Tibial nerve (tissue), 4 donors: ENCODE data around the gene FAM234B. TPM values are rescaled to one million over a fixed set of nuclear protein-coding genes. Genes with fewer than 3 reads are reported as not detected.

Experiments
- DNase-seq, 2 donors: peaks; one replicate each; pipeline ENCODE4 v3.0.0-alpha.2; 2019; ENCODE audit warnings: low spot score in 2 of 2
- H3K27ac ChIP-seq, 4 donors: fragments of 200-600 bp; sonication (generic) in 3 of 4; one replicate each; pipeline ENCODE4 v1.5.1; 2017 to 2019; ENCODE audit warnings: mild to moderate bottlenecking in 1 of 4
- H3K27me3 ChIP-seq, 2 donors: fragments of 200-600 bp; sonication (generic) in 1 of 2; one replicate each; pipeline versions ENCODE4 v1.5.1 to v1.6.0; 2017 to 2019
- H3K36me3 ChIP-seq, 3 donors: fragments of 200-600 bp; sonication (generic); one replicate each; pipeline ENCODE4 v1.5.1; 2018 to 2019
- H3K4me1 ChIP-seq, 4 donors: fragments of 200-600 bp; sonication (generic) in 3 of 4; one replicate each; pipeline ENCODE4 v1.5.1; 2017 to 2019
- H3K4me3 ChIP-seq, 4 donors: fragments of 200-600 bp; sonication (generic) in 3 of 4; one replicate each; pipeline ENCODE4 v1.5.1; 2017 to 2019; ENCODE audit warnings: mild to moderate bottlenecking in 1 of 4, moderate library complexity in 1 of 4
- H3K9me3 ChIP-seq, 4 donors: fragments of 200-600 bp; sonication (generic) in 3 of 4; one replicate each; pipeline ENCODE4 v1.5.1; 2017 to 2019
- CTCF ChIP-seq, 5 experiments: fragments of 200-600 bp in 3 of 5; fragments of 450-650 bp in 2 of 5; sonication (generic) in 3 of 5; IDR thresholded peaks; one replicate each; pipeline ENCODE4 v1.5.1; 2016 to 2019; ENCODE audit warnings: antibody characterized with exemption in 5 of 5, mild to moderate bottlenecking in 3 of 5, moderate library complexity in 2 of 5
- EP300 ChIP-seq, 2 donors: sonication (generic); formaldehyde crosslinking; IDR thresholded peaks; one replicate each; pipeline ENCODE4 v1.6.1; 2017; ENCODE audit warnings: antibody characterized with exemption in 2 of 2, mild to moderate bottlenecking in 1 of 2
- POLR2A ChIP-seq, 2 donors: fragments of 450-650 bp; IDR thresholded peaks; one replicate each; pipeline ENCODE4 v1.6.1; 2017; ENCODE audit warnings: antibody characterized with exemption in 2 of 2, mild to moderate bottlenecking in 2 of 2, moderate library complexity in 2 of 2
- WGBS, 2 donors: methylation state at CpG; one replicate each; pipeline ENCODE4 v1.1.5; 2018; 5-methylcytosine and 5-hydroxymethylcytosine counted together
- total RNA-seq, 4 donors: library from RNA; depleted of rRNA; stranded (reverse); fragments of >200 nt; gene quantifications; one replicate each; pipeline ENCODE4 v1.1.0, GENCODE V29; 2016

Gene FAM234B
- total RNA-seq, 4 donors from 2014 or later: 2.0 to 12.6 (median 8.4) TPM

DNA sequence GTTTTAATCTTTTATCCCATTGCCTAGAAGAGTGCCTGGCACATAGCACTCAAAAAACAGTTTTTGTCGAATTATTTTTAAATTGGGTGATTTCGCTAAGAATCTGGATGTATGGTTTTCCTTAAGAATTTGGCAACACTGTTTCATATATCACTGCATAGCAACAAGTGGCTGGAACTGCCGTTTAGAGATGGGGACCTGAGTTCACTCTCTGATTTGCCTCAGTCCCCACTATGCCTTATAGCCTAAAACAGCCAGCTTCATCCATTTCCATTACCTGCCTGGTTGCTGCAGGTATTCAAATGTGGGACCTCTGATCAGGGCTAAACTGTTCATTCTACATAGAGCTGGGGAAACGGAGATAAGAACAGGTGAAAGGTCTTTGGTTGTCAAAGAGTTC lies 45.9 kb upstream of the FAM234B start:
- Histone ChIP-seq H3K9me3 (no peaks in the 10 kb centered on the region), H3K4me1 (peaks cover 0 to 54% (median 20%) of the 10 kb centered on the region in 4 donors), H3K36me3 (no peaks in the 10 kb centered on the region), H3K4me3 (peak overlapping the region in 1 of 4 donors; percentile 91), H3K27me3 (no peaks in the 10 kb centered on the region), H3K27ac (no peak overlapping the region)
- 87 to 92% methylated on average over 4 of the region's 4 CpGs for WGBS, 2 donors
- no peak for DNase-seq
- TF ChIP-seq POLR2A (IDR thresholded peaks at IDR 0.05) (no peak), EP300 (IDR thresholded peaks at IDR 0.05) (no peak)

GRCh38 chr12:12999271-12999958 lies 44.8 kb upstream of the FAM234B start:
- H3K9me3 ChIP-seq: no peaks in the 10 kb centered on the region
- TF ChIP-seq POLR2A (IDR thresholded peaks at IDR 0.05) (no peak), CTCF (IDR thresholded peaks at IDR 0.05) (no peak), EP300 (IDR thresholded peaks at IDR 0.05) (no peak)
- no peaks in the 10 kb centered on the region for H3K36me3 ChIP-seq
- H3K4me3 ChIP-seq: peak overlapping the region; percentile 58 to 91 (median 81)
- WGBS, 2 donors: 25 to 30% methylated on average over 22 of the region's 22 CpGs
- peak overlapping the region; percentile 43 to 94 (median 90) for H3K27ac ChIP-seq
- peaks cover 0 to 50% (median 19%) of the 10 kb centered on the region in 4 donors for H3K4me1 ChIP-seq
- H3K27me3 ChIP-seq: no peaks in the 10 kb centered on the region
- no peak for DNase-seq

DNA sequence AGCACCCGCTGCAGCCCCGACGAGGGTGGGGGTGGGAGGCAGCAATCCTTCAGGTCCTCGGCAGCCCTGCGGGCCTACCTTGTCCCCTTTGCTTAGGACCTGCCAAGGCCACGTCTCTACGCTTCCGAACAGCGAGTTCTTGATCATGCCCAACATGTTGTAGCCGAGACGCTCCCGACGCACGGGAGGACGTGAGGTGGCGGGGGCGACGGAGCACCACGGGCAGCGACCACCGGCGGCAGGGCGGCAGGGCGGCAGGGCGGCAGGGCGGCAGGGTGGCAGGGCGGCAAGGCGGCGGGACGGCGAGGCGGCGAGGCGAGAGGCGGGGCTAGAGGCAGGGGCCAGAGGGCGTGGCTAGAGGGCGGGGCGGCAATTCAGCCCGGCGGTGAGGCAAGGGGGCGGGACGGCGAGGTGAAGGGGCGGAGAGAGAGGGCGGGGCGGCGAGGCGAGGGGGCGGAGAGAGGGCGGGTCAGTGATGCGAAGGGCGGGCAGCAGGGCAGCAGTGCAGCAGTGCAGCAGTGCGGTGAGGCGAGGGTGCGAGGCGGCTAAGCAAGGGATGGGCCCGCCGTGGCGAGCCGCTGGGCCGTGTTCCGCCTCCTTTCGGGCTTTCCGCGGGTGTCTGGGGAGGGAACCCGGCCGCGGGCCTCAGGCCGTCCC lies 44.1 kb upstream of the FAM234B start, which contains the start of gene HEBP1:
TSS of gene HEBP1 (minus strand) at position 307 of the 657 bp plus-strand sequence. CDS start at position 156, 151 bp downstream.
- H3K4me3 ChIP-seq: peak within 1 kb of the TSS; percentile 58 to 91 (median 81)
- H3K27me3 ChIP-seq: no peaks in the 10 kb centered on the region
- peaks cover 0 to 50% (median 19%) of the 10 kb centered on the region in 4 donors for H3K4me1 ChIP-seq
- H3K36me3 ChIP-seq: no peaks in the 10 kb centered on the region
- peak within 1 kb of the TSS; percentile 63 to 94 (median 92) for H3K27ac ChIP-seq
- DNase-seq: peak; percentile 91 to 96
- no peaks in the 10 kb centered on the region for H3K9me3 ChIP-seq
- 1% methylated on average over 44 to 60 of the region's 69 CpGs for WGBS, 2 donors
- TF ChIP-seq CTCF (IDR thresholded peaks at IDR 0.05) (peak in 1 of 5 experiments; percentile 8), EP300 (IDR thresholded peaks at IDR 0.05) (peak in 1 of 2 donors; percentile 93), POLR2A (IDR thresholded peaks at IDR 0.05) (peak; percentile 79 to 87)

DNA sequence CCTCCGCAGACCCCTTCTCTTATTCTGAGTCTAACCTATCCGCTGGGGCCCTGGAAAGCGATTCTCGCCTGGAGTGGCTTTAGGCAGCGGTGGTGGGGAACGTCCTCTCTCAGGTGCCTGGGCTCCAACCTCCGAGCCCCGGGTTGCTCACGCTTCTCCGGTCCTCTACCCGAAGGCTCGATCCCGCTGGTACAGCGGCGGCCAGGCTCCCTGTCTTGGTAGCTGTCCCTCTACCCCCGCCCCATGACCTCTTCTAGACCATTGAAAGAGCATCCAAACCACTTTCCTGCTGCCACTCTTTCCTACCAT lies 43.6 kb upstream of the FAM234B start:
- Histone ChIP-seq H3K4me1 (peaks cover 0 to 47% (median 19%) of the 10 kb centered on the region in 4 donors), H3K27ac (peak overlapping the region; percentile 63 to 94 (median 92)), H3K27me3 (no peaks in the 10 kb centered on the region), H3K9me3 (no peaks in the 10 kb centered on the region), H3K36me3 (no peaks in the 10 kb centered on the region), H3K4me3 (peak overlapping the region; percentile 56 to 91 (median 70))
- TF ChIP-seq POLR2A (IDR thresholded peaks at IDR 0.05) (no peak), CTCF (IDR thresholded peaks at IDR 0.05) (no peak), EP300 (IDR thresholded peaks at IDR 0.05) (no peak)
- WGBS, 2 donors: 2% methylated on average over 16 of the region's 16 CpGs
- DNase-seq: no peak

DNA sequence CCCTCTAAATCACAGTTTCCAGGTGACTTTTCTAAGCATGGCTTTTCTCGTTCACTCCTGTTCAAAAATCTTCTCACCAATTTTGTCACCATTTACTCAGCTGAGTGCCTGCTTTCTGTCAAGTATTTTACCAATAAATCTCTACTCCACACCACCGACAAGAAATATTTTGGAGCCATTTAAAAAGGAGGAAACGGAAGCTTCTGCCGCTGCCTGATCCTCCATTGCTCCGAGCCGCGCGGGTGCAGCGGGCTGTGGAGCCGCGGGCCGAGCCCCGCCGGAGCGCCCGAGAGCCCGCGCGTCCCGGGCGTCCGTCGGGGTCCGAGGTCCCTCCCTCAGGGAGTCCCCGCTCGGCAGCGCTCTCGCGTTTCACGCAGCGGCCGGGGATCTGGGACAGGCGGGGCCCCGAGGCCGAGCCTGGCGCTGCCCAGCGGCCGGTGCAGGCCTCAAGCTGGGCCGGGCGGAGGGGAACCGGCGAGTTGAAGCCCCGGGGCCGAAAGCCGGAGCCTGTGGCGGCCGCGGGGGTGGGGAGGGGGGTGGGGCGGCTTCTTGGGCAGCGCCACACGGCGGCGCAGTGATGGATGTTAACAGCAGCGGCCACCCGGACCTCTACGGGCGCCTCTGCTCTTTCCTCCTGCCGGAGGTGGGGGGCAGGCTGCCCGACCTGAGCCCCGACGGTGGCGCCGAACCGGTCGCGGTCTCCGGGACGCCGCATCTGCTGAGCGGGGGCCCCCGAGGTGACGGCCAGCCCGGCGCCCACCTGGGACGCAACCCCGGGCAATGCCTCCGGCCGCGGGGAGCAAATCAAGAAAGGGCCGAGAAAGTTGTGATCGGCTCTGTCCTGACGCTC lies 43.0 kb upstream of the FAM234B start:
- Histone ChIP-seq H3K9me3 (no peaks in the 10 kb centered on the region), H3K27me3 (no peaks in the 10 kb centered on the region), H3K27ac (peak overlapping the region; percentile 63 to 94 (median 92)), H3K4me3 (peak overlapping the region; percentile 56 to 91 (median 70)), H3K36me3 (no peaks in the 10 kb centered on the region), H3K4me1 (peaks cover 0 to 44% (median 19%) of the 10 kb centered on the region in 4 donors)
- TF ChIP-seq POLR2A (IDR thresholded peaks at IDR 0.05) (no peak), EP300 (IDR thresholded peaks at IDR 0.05) (no peak), CTCF (IDR thresholded peaks at IDR 0.05) (peak in 4 of 5 experiments; percentile 23 to 59 (median 50))
- WGBS, 2 donors: 0 to 1% methylated on average over 33 to 52 of the region's 82 CpGs
- DNase-seq: peak in 1 of 2 donors; percentile 31
